ENCODE results near the gene GSTM4. TPM values are rescaled to one million over a fixed set of nuclear protein-coding genes. Genes with fewer than 3 reads are reported as not detected.

Gene GSTM4
- total and polyA plus RNA-seq, 9 of the 15 experiments (the other 6 are each of a cell fraction or from before 2014, with no cell fraction given), result 18.8 to 53.4 (median 38.8) TPM

DNA sequence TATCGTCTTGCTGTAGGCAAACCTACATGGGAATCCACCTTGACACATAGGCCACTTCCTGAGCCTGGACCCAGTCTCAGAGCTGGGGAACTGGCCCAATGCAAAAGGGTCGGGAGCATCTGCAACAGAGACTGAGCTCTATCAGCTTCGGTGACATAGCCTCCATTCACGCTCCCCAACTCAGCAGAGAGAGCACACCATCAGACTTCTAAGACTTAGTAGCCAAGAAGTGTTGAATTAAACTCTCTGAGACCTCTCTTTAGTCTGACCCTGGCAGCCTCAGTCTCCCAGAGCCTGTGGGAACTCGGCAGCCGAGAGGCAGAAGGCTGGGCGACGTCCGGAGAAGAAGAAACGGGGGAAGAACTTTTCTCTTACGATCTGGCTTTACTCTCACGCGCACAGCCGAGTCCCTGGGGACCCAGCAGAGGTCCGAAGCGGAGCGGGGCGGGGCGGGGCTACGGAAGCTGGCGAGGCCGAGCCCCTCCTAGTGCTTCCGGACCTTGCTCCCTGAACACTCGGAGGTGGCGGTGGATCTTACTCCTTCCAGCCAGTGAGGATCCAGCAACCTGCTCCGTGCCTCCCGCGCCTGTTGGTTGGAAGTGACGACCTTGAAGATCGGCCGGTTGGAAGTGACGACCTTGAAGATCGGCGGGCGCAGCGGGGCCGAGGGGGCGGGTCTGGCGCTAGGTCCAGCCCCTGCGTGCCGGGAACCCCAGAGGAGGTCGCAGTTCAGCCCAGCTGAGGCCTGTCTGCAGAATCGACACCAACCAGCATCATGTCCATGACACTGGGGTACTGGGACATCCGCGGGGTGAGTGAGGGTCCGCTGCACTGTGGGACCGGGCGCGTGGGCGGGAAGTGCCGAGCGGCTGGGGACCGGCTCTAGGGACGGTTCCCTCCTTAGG, at the start of gene GSTM4 (continued):
- TF ChIP-seq, protein P1, sequence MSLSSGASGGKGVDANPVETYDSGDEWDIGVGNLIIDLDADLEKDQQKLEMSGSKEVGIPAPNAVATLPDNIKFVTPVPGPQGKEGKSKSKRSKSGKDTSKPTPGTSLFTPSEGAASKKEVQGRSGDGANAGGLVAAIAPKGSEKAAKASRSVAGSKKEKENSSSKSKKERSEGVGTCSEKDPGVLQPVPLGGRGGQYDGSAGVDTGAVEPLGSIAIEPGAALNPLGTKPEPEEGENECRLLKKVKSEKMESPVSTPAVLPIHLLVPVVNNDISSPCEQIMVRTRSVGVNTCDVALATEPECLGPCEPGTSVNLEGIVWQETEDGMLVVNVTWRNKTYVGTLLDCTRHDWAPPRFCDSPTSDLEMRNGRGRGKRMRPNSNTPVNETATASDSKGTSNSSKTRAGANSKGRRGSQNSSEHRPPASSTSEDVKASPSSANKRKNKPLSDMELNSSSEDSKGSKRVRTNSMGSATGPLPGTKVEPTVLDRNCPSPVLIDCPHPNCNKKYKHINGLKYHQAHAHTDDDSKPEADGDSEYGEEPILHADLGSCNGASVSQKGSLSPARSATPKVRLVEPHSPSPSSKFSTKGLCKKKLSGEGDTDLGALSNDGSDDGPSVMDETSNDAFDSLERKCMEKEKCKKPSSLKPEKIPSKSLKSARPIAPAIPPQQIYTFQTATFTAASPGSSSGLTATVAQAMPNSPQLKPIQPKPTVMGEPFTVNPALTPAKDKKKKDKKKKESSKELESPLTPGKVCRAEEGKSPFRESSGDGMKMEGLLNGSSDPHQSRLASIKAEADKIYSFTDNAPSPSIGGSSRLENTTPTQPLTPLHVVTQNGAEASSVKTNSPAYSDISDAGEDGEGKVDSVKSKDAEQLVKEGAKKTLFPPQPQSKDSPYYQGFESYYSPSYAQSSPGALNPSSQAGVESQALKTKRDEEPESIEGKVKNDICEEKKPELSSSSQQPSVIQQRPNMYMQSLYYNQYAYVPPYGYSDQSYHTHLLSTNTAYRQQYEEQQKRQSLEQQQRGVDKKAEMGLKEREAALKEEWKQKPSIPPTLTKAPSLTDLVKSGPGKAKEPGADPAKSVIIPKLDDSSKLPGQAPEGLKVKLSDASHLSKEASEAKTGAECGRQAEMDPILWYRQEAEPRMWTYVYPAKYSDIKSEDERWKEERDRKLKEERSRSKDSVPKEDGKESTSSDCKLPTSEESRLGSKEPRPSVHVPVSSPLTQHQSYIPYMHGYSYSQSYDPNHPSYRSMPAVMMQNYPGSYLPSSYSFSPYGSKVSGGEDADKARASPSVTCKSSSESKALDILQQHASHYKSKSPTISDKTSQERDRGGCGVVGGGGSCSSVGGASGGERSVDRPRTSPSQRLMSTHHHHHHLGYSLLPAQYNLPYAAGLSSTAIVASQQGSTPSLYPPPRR (CRISPR knock-in tag; IDR thresholded peaks at IDR 0.05; ENCODE audit: borderline replicate concordance), result no peak
- TF ChIP-seq NELFE (IDR thresholded peaks at IDR 0.05; ENCODE audit: insufficient read depth, insufficient read length) (no peak), DDX20 (tag; IDR thresholded peaks at IDR 0.05; ENCODE audit: low read depth) (no peak), CXXC5 (CRISPR knock-in tag; IDR thresholded peaks at IDR 0.05) (peak; percentile 85), KAT8 (IDR thresholded peaks at IDR 0.05; ENCODE audit: low read depth) (no peak), ZNF133 (CRISPR knock-in tag; IDR thresholded peaks at IDR 0.05) (no peak), NFIC (IDR thresholded peaks at IDR 0.05) (no peak), ETV6 (IDR thresholded peaks at IDR 0.05; ENCODE audit: borderline replicate concordance in 1 of 2, low read depth in 2 of 2, low read length in 1 of 2) (no peak), ETV6 (CRISPR knock-in tag; IDR thresholded peaks at IDR 0.05; ENCODE audit: borderline replicate concordance) (no peak), ZNF507 (tag; conservative IDR thresholded peaks at IDR 0.05) (no peak), CBX2 (IDR thresholded peaks at IDR 0.05; ENCODE audit: insufficient read depth, low read length, poor library complexity, severe bottlenecking) (no peak), SMARCE1 (IDR thresholded peaks at IDR 0.05) (no peak), SLC30A9 (CRISPR knock-in tag; IDR thresholded peaks at IDR 0.05) (no peak), U2AF2 (optimal IDR thresholded peaks at IDR 0.05; ENCODE audit: low read depth, low read length) (no peak), PHB (CRISPR knock-in tag; IDR thresholded peaks at IDR 0.05) (no peak), SREBF2 (CRISPR knock-in tag; IDR thresholded peaks at IDR 0.05) (no peak), ZNF174 (CRISPR knock-in tag; IDR thresholded peaks at IDR 0.05) (no peak)
- TF ChIP-seq, protein P2, sequence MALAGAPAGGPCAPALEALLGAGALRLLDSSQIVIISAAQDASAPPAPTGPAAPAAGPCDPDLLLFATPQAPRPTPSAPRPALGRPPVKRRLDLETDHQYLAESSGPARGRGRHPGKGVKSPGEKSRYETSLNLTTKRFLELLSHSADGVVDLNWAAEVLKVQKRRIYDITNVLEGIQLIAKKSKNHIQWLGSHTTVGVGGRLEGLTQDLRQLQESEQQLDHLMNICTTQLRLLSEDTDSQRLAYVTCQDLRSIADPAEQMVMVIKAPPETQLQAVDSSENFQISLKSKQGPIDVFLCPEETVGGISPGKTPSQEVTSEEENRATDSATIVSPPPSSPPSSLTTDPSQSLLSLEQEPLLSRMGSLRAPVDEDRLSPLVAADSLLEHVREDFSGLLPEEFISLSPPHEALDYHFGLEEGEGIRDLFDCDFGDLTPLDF (CRISPR knock-in tag; IDR thresholded peaks at IDR 0.05), result no peak; the same call in 1 of the 2 replicates
- TF ChIP-seq, protein P3, sequence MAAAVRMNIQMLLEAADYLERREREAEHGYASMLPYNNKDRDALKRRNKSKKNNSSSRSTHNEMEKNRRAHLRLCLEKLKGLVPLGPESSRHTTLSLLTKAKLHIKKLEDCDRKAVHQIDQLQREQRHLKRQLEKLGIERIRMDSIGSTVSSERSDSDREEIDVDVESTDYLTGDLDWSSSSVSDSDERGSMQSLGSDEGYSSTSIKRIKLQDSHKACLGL (CRISPR knock-in tag; IDR thresholded peaks at IDR 0.05; ENCODE audit: borderline replicate concordance, poor library complexity, severe bottlenecking), result no peak
- TF ChIP-seq, protein P4, sequence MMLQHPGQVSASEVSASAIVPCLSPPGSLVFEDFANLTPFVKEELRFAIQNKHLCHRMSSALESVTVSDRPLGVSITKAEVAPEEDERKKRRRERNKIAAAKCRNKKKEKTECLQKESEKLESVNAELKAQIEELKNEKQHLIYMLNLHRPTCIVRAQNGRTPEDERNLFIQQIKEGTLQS (IDR thresholded peaks at IDR 0.05), result no peak
- TF ChIP-seq, protein P4 (CRISPR knock-in tag; conservative IDR thresholded peaks at IDR 0.05), result no peak

Measured in K562 (cell line).